Measurements from ENCODE around the gene PRSS37. TPM values are rescaled to one million over a fixed set of nuclear protein-coding genes. Genes with fewer than 3 reads are reported as not detected.

PRSS37 gene
- total RNA-seq, 2 donors from 2014 or later = not detected

- ATAC-seq = no peak
Observed at GRCh38 chr7:141820067-141820466, 21.2 kb downstream of the PRSS37 start.

GRCh38 chr7:141792526-141792925 is 48.8 kb downstream of the PRSS37 start:
- Histone ChIP-seq H3K27me3 (no peaks in the 10 kb centered on the region), H3K27ac (no peak overlapping the region), H3K4me1 (no peaks in the 10 kb centered on the region), H3K9me3 (no peaks in the 10 kb centered on the region), H3K4me3 (no peak overlapping the region), H3K36me3 (replicated peaks in 1 of 2; ENCODE audit: insufficient read depth in 1 of 2, low read depth in 2 of 2) (no peaks in the 10 kb centered on the region)
- no peak for ATAC-seq
- intact Hi-C loops (cut with DNase I) = no loop called here
- 65 to 67% methylated on average over 2 of the region's 2 CpGs for WGBS, 2 donors
- TF ChIP-seq POLR2A (IDR thresholded peaks at IDR 0.05) (no peak), CTCF (IDR thresholded peaks at IDR 0.05) (no peak)
- no peak for DNase-seq

More at GRCh38 chr7:141820067-141820466, 21.2 kb downstream of the PRSS37 start:
- 81 to 97% methylated on average over 1 of the region's 1 CpG for WGBS, 2 donors
- Histone ChIP-seq H3K27ac (no peak overlapping the region), H3K36me3 (replicated peaks in 1 of 2; ENCODE audit: insufficient read depth in 1 of 2, low read depth in 2 of 2) (no peaks in the 10 kb centered on the region), H3K4me3 (no peak overlapping the region), H3K27me3 (no peaks in the 10 kb centered on the region), H3K4me1 (no peaks in the 10 kb centered on the region), H3K9me3 (peaks cover 0 to 5% (median 0%) of the 10 kb centered on the region in 3 donors)
- no peak for TF ChIP-seq POLR2A (IDR thresholded peaks at IDR 0.05)
- no peak for TF ChIP-seq CTCF (IDR thresholded peaks at IDR 0.05)
- DNase-seq = no peak
- intact Hi-C loops (cut with DNase I) = no loop called here

- no peak for TF ChIP-seq POLR2A (IDR thresholded peaks at IDR 0.05)
- no peak for TF ChIP-seq CTCF (IDR thresholded peaks at IDR 0.05)
- Histone ChIP-seq H3K27ac (no peak within 1 kb of the TSS), H3K36me3 (replicated peaks in 1 of 2; ENCODE audit: insufficient read depth in 1 of 2, low read depth in 2 of 2) (no peaks in the 10 kb centered on the region), H3K27me3 (no peaks in the 10 kb centered on the region), H3K9me3 (no peaks in the 10 kb centered on the region), H3K4me3 (no peak within 1 kb of the TSS), H3K4me1 (no peaks in the 10 kb centered on the region)
- DNase-seq = no peak
- intact Hi-C loops (cut with DNase I) = no loop called here
- no peak for ATAC-seq
- 67 to 91% methylated on average over 2 to 5 of the region's 5 CpGs for WGBS, 2 donors
Observed at GRCh38 chr7:141789917-141790316, 51.4 kb downstream of the PRSS37 start, which contains the start of gene TAS2R5. TAS2R5 (plus strand) TSS chr7:141790217; CDS start chr7:141790362, 145 bp downstream.

GRCh38 chr7:141788296-141788695 is 53.0 kb downstream of the PRSS37 start:
- WGBS, 2 donors = 85 to 88% methylated on average over 2 of the region's 2 CpGs

More at GRCh38 chr7:141788296-141788695, 53.0 kb downstream of the PRSS37 start:
- Histone ChIP-seq H3K27ac (no peak overlapping the region), H3K27me3 (no peaks in the 10 kb centered on the region), H3K36me3 (replicated peaks in 1 of 2; ENCODE audit: insufficient read depth in 1 of 2, low read depth in 2 of 2) (no peaks in the 10 kb centered on the region), H3K4me3 (no peak overlapping the region), H3K9me3 (no peaks in the 10 kb centered on the region), H3K4me1 (no peaks in the 10 kb centered on the region)
- DNase-seq = no peak
- no peak for TF ChIP-seq CTCF (IDR thresholded peaks at IDR 0.05)
- TF ChIP-seq POLR2A (IDR thresholded peaks at IDR 0.05) = no peak
- intact Hi-C loops (cut with DNase I) = no loop called here
- ATAC-seq = no peak

Other genes with a start within 250 kb of the PRSS37 start
- gene DENND11, start 139.3 kb downstream of the PRSS37 start, total RNA-seq = 10 to 100 TPM; 17.8 to 31.9 TPM
- gene WEE2, start 133.1 kb downstream of the PRSS37 start, total RNA-seq = not detected
- gene SSBP1, start 103.1 kb downstream of the PRSS37 start, total RNA-seq = 10 to 100 TPM; 32.6 to 52.9 TPM
- gene TAS2R3, start 77.4 kb downstream of the PRSS37 start, total RNA-seq = 1 to 10 TPM in 1 of 2 donors, not detected in 1; 2.6 TPM
- 1 to 10 TPM; 1.3 to 3.4 TPM for gene TAS2R4, start 64.8 kb downstream of the PRSS37 start, total RNA-seq
- 1 to 10 TPM in 1 of 2 donors, under 1 TPM in 1; 0.99 to 1.0 TPM for gene TAS2R5, start 51.3 kb downstream of the PRSS37 start, total RNA-seq
- gene OR9A4, start 74.9 kb upstream of the PRSS37 start, total RNA-seq = not detected
- 1 to 10 TPM in 1 of 2 donors, under 1 TPM in 1; 0.99 to 1.6 TPM for gene CLEC5A, start 105.5 kb upstream of the PRSS37 start, total RNA-seq
- not detected for gene TAS2R38, start 132.3 kb upstream of the PRSS37 start, total RNA-seq
- gene MGAM, start 154.4 kb upstream of the PRSS37 start, total RNA-seq = under 1 TPM; under 0.01 to 0.26 TPM

All from body of pancreas (tissue), 4 donors.